H1 (cell line): Measurements from ENCODE around the gene PLCL2.

ENCODE experiments used
- EZH2 ChIP-seq: fragments of 200-600 bp; sonication (generic); IDR thresholded peaks from 2 replicates; pipeline ENCODE4 v1.7.1; 2012; ENCODE audit warnings: low read depth, mild to moderate bottlenecking, moderate library complexity, low read length, inconsistent platforms; ENCODE audit not compliant: severe bottlenecking
- NRF1 ChIP-seq: IDR thresholded peaks from 2 replicates; pipeline ENCODE4 v1.6.1; 2011; ENCODE audit warnings: mild to moderate bottlenecking, low read depth, low read length, improper control_type of control experiment
- POLR2A ChIP-seq, 2 experiments: IDR thresholded peaks; 1 replicate in 1 of 2; 2 replicates in 1 of 2; pipeline ENCODE4 v1.6.1; 2011; ENCODE audit warnings: low read depth in 2 of 2, low read length in 2 of 2, mild to moderate bottlenecking in 2 of 2; ENCODE audit errors: control extremely low read depth in 1 of 2
- SIN3A ChIP-seq, 2 experiments: IDR thresholded peaks in 1 of 2; conservative IDR thresholded peaks in 1 of 2; 2 replicates each; pipeline ENCODE4 v1.6.1; 2011 to 2012; ENCODE audit warnings: low read length in 2 of 2, improper control_type of control experiment in 1 of 2, low read depth in 1 of 2, mild to moderate bottlenecking in 1 of 2
- TBP ChIP-seq: IDR thresholded peaks from 2 replicates; pipeline ENCODE4 v1.6.1; 2011; ENCODE audit warnings: low read depth, low read length, improper control_type of control experiment
- TF ChIP-seq, protein P1 (sequence below), 3 experiments: IDR thresholded peaks; 1 replicate in 2 of 3; 2 replicates in 1 of 3; pipeline versions ENCODE4 v1.5.1 to v1.6.1; 2011; ENCODE audit warnings: low read length in 3 of 3, mild to moderate bottlenecking in 3 of 3, inconsistent platforms in 2 of 3, low read depth in 1 of 3, moderate library complexity in 1 of 3; ENCODE audit not compliant: insufficient read depth in 1 of 3; ENCODE audit errors: control extremely low read depth in 1 of 3

DNA sequence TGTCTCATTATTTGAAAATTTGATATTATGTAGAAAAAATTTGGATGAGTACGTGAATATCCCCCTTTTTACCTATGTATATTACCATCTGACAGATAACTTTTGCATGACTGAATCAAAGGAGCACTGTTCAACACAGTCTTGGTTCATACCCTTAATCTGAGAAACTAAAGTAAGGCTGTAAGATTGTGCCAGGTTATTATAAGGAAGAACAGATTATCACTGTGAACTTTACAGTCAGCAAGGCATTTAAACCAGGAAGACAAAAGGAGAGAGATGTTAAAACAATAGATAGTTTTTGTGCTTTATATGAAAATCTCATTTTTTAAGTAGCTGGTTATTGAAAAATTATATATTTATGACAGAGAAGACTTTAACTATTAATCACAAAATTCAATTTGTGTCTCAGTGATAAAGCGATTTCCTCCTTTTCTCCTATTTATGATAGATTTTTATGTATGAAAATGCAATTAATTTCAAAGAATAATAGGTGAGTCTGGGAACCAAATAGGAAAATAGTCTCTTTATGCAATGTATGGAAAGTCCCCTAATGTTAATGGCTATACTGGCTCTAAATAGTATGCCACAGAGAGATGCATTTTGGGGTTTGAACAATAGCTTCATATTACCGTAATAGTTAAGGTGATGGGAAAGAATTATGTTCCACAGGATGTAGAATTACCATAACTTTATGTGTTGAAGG lies 33.4 kb downstream of the PLCL2 start:
- TF ChIP-seq, protein P1, sequence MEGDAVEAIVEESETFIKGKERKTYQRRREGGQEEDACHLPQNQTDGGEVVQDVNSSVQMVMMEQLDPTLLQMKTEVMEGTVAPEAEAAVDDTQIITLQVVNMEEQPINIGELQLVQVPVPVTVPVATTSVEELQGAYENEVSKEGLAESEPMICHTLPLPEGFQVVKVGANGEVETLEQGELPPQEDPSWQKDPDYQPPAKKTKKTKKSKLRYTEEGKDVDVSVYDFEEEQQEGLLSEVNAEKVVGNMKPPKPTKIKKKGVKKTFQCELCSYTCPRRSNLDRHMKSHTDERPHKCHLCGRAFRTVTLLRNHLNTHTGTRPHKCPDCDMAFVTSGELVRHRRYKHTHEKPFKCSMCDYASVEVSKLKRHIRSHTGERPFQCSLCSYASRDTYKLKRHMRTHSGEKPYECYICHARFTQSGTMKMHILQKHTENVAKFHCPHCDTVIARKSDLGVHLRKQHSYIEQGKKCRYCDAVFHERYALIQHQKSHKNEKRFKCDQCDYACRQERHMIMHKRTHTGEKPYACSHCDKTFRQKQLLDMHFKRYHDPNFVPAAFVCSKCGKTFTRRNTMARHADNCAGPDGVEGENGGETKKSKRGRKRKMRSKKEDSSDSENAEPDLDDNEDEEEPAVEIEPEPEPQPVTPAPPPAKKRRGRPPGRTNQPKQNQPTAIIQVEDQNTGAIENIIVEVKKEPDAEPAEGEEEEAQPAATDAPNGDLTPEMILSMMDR (IDR thresholded peaks at IDR 0.05; ENCODE audit: control extremely low read depth in 1 of 3, insufficient read depth in 1 of 3, low read depth in 1 of 3, low read length in 3 of 3): no peak
- TF ChIP-seq SIN3A (conservative IDR thresholded peaks at IDR 0.05 in 1 of 2, IDR thresholded peaks at IDR 0.05 in 1 of 2; ENCODE audit: low read depth in 1 of 2, low read length in 2 of 2): no peak
- no peak for TF ChIP-seq POLR2A (IDR thresholded peaks at IDR 0.05; ENCODE audit: control extremely low read depth in 1 of 2, low read depth in 2 of 2, low read length in 2 of 2)
- TF ChIP-seq TBP: no peak
- no peak for TF ChIP-seq NRF1
- no peak for TF ChIP-seq EZH2
